ENCODE measurements around the gene MPC1.
"Not testable (repeated sequence)": the region's sequence is repeated elsewhere in the genome, so short reads cannot be mapped to it uniquely, and the experiment has no call there.

MPC1 gene

GRCh38 chr6:166379800-166380199 is 2.9 kb downstream of the MPC1 start:
- DNase-seq (ENCODE audit: low read depth): no peak

DNA sequence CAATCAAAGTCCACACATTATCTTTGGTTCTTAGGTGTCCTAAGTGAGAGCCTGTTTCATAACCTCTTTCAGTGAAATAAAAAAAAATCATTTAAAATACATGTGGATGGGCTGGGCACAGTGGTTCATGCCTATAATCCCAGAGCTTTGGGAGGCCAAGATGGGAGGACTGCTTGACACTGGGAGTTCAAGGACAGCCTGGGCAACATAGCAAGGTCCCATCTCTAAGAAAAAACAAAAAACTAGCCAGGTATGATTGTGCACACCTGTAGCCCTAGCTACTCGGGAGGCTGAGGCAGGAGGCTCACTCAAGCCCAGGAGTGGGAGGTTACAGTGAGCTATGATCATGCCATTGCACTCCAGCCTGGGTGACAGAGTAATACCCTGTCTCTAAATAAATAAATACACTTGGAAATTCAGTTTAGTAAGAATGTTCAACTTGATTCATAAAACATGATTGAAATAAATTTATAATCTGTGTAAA is 3.6 kb downstream of the MPC1 start:
- DNase-seq (ENCODE audit: low read depth): no peak

GRCh38 chr6:166377721-166378120 is 5.0 kb downstream of the MPC1 start:
- no peak for DNase-seq (ENCODE audit: low read depth)

DNA sequence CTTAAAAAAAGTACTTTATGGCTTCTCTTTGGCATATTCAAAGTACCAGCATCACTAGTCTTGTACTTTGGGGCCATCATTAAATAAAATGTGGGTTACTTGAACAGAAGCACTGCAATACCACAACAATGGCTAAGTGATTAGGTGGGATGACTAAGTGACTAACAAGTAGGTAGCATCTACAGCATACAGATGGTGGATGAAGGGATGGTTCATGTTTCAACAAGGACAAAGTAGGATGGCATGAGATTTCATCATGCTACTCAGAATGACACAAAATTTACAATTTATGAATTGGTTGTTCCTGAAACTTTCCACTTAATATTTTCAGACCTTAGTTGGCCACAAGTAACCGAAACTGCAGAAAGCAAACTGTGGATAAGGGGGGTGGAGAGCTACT is 7.7 kb downstream of the MPC1 start:
- DNase-seq (ENCODE audit: low read depth): no peak

- no peak for DNase-seq (ENCODE audit: low read depth)
These were observed 12.3 kb downstream of the MPC1 start for GRCh38 chr6:166370489-166370888.

GRCh38 chr6:166369782-166370181 is 13.0 kb downstream of the MPC1 start:
- no peak for DNase-seq (ENCODE audit: low read depth)

DNA sequence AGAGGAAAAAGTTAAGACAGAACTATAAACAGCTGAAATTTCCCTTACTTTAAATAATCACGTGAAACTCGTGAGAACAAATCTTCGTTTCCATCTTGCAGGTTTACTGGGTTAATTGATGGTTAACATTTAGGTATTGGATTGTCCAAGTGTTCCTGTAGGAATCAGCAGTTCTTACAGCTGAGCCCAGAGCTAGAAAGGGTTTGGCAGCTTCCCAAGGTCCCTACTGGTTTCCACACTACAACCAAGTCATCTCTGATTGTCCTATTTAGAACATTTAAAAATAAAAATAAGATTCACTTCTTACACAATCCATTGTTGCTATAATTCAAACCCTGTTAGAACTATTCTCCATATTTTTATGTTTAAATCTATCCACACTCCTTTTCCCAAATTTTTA is 15.8 kb downstream of the MPC1 start:
- DNase-seq (ENCODE audit: low read depth): no peak

DNA sequence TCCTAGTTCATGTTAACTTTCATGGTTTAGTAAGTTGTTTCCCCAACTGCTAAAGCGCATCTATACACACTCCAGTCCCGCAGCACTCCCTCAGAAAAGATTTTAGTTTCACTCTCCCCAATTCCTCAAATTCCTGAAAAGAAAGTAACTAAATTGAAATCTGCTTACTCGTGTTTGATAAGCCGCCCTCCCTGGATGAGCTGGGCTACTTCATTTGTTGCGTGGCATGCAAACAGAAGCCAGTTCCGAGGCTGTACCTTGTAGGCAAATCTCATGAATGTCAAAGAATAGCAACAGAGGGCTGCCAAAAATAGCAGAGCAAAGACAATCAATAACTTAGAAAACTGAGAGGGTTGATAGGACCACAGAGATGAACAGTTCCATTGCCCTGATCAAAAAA is 16.9 kb downstream of the MPC1 start:
- DNase-seq (ENCODE audit: low read depth): no peak

DNA sequence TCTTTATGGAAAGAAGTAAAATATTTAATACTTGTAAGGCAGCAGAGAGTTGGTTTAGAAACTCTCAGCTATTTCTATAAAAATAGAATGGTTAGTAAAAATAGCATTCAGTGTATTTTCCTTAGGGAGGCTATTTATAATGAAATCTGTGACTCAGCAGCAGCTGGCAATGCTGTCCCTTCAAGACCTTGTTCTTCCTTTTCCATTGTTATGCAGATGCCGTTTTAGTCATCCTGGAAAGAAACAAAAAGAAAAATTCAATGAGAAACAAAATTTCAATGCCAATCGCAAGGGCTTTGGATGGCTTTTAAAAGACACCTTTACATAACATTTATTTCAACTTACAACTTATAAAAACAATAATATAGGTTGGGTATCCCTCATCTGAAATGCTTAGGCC is 17.5 kb downstream of the MPC1 start:
- peak; percentile 4 for DNase-seq (ENCODE audit: low read depth)

GRCh38 chr6:166364456-166364855 is 18.3 kb downstream of the MPC1 start:
- DNase-seq (ENCODE audit: low read depth): no peak

GRCh38 chr6:166362427-166362826 is 20.3 kb downstream of the MPC1 start:
- DNase-seq (ENCODE audit: low read depth): not testable (repeated sequence)

GRCh38 chr6:166361077-166361429 is 21.7 kb downstream of the MPC1 start:
- DNase-seq (ENCODE audit: low read depth): no peak

DNA sequence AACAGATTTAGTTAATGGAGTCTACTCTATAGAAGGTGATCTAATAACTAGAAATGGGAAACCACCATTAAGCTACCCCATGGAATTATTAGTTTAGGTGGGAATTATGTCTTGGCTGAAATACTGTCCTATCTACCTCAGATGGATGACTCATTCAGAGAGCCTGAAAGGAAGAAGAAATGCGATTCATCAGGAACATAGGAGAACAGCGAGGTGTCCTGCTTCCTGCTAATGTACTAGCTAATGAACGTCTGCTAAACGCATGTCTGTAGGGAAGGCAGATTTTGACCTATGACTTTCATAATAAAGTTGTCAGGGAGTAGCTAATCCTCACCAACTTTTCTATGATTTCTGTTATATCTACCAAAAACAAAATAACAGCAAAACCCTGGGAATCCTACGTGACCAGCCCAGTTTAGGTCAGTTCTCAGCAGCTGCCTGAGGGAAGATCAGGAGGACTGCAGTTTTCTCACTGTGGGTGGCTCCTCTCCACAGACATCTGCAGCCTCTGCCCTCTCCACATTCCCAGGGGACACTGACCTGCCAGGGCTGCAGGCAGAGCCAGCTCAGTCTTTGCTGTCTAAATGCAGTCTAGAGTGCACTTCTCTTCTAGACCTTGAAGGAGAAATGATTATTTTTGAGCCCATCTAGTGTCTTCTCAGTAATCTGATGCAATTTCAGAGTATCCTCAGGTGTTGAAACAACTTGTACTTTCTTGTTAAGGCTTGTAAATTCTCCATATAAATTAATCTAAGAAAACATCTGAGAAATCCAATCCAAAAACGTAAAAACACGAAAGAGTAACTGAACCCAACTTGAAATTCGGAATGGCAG is 22.3 kb downstream of the MPC1 start:
- DNase-seq (ENCODE audit: low read depth): peak; percentile 34

DNA sequence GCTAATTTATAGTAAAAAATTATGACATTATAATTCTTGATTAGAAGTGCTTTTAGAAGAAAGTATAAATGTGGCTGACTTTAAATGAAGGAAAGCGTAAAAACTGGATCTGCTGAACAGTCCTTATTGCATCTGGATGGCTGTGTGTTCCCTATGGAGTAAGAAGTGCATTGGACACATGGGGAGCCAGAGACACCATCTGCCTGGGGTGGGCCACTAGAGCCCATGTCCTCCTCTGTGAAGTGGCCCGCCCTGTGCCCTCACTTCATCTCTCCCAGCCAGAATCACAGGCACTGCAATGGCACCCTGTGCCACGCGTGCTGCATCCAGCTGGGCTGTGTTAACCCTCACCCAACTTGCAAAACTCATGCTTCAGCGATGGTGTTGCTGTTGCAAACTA is 27.2 kb downstream of the MPC1 start:
- DNase-seq (ENCODE audit: low read depth): no peak

DNA sequence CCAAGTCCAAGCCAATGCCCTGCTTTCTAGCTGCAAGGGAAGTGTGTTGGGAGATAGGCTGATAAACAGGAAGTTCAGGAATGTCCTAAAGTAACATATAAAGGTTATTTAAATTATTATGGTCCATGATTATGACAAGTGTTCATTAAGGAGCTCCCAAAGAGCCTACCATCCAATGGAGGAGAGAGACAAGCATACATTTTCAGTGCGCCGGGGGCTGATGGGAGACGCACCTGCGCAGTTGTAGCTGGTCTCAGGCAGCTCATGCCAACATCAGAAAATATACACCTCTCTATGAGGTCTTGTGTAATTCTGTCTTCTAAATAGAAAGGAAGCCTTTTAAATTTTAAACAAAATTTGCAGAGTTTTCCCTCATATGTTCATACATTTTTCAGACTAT is 27.8 kb downstream of the MPC1 start:
- no peak for DNase-seq (ENCODE audit: low read depth)

GRCh38 chr6:166354143-166354542 is 28.6 kb downstream of the MPC1 start:
- no peak for DNase-seq (ENCODE audit: low read depth)

DNA sequence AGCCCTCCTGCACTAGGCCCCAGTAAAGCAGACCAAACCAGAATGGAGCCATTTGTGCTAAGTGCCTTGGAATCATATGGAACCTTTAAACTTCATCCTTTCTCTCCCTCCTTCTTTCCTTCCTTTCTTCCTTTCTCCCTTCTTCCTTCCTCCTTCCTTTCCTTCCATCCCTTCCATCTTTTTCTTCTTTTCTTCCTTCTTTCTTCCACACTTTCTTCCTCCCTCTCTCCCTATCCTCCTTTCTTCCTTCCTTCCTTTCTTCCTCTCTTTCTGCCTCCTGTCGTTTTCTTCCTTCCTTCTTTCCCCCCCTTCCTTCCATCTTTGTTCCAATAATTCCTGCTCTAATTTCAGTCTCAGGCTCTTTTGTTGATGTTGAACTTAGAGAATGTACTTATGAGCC is 29.2 kb downstream of the MPC1 start:
- DNase-seq (ENCODE audit: low read depth): no peak

DNA sequence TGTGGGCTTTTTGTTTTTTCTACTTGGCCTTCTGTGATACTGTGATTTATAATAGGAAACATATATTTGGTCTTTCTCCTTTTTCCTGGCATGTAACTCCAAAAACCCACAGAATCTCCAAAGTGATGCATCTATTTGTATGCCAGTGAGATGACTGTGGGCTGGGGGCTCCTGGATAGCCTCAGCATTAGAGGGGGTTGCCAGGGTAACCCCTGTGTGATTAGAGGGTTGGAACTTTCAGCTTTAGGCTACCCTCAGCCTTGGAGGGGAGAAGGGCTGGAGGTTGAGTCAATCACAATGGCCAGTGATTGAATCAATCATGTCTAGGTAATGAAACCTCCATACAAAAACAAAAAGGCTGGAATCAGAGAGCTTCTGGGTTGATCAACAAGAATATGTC is 29.8 kb downstream of the MPC1 start:
- no peak for DNase-seq (ENCODE audit: low read depth)

DNA sequence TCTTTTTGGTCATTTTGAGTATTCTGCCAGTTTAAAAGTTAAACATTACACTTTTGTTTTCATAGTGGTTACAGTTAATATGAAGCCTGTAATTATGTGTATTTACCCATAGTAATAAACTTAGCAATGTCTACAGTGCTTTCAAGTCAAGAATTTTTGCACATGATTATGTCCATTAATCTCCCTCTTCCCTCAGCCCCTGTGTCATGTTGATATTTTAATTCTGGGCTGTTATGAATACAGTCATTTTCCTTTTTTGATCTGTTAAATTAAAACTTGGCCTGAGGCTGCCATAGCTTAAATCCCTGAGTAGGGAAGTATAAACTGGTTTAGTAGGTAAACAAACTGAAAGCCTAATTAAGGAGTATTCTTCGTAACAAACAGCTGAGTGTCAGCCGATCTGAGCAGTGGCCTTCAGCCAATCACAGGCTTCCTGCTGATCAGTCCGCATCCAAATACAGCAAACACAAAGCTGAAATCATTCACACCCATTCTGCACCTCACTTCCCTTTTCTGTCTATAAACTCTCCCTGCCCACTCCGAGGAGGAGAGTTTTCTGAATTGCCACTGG is 30.9 kb downstream of the MPC1 start:
- DNase-seq (ENCODE audit: low read depth): peak; percentile 20

GRCh38 chr6:166348305-166348949 is 34.3 kb downstream of the MPC1 start:
- DNase-seq (ENCODE audit: low read depth): no peak

GRCh38 chr6:166346965-166347364 is 35.8 kb downstream of the MPC1 start:
- no peak for DNase-seq (ENCODE audit: low read depth)

DNA sequence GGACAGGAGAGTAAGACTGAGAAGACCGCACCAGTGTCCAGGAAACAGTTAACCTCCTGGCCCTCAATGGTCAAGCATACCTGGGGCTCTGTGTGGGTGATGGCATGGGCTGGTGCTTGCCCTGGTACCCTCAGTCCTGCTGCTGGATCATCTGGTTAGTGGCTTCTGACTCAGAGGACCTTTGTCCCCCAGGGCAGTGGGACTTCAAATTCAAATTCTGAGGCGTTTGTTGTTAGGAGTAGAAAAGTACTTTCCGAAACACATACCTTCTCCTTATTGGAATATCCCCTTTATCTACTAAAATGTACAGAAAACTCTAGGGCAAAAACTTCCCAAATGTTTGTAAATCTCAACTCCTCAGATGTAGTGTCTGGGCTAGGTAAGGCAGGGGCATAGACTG is 36.3 kb downstream of the MPC1 start:
- no peak for DNase-seq (ENCODE audit: low read depth)

GRCh38 chr6:166345672-166346071 is 37.1 kb downstream of the MPC1 start:
- not testable (repeated sequence) for DNase-seq (ENCODE audit: low read depth)

Measured in ELR (cell line).